PC-3 (cell line): ENCODE results near the gene TSC22D4.

Experiments used
- EZH2 ChIP-seq: fragments of 300-600 bp; sonication (generic); IDR thresholded peaks from one replicate; pipeline ENCODE4 v1.6.1; 2017; ENCODE audit warnings: antibody characterized with exemption, mild to moderate bottlenecking, low read length; ENCODE audit not compliant: unreplicated experiment
- TF ChIP-seq, protein P1 (sequence below): fragments of 300-600 bp; sonication (generic); conservative IDR thresholded peaks from 2 replicates; pipeline ENCODE4 v1.5.1; 2017; ENCODE audit warnings: antibody characterized with exemption, low read depth, mild to moderate bottlenecking, low read length

DNA sequence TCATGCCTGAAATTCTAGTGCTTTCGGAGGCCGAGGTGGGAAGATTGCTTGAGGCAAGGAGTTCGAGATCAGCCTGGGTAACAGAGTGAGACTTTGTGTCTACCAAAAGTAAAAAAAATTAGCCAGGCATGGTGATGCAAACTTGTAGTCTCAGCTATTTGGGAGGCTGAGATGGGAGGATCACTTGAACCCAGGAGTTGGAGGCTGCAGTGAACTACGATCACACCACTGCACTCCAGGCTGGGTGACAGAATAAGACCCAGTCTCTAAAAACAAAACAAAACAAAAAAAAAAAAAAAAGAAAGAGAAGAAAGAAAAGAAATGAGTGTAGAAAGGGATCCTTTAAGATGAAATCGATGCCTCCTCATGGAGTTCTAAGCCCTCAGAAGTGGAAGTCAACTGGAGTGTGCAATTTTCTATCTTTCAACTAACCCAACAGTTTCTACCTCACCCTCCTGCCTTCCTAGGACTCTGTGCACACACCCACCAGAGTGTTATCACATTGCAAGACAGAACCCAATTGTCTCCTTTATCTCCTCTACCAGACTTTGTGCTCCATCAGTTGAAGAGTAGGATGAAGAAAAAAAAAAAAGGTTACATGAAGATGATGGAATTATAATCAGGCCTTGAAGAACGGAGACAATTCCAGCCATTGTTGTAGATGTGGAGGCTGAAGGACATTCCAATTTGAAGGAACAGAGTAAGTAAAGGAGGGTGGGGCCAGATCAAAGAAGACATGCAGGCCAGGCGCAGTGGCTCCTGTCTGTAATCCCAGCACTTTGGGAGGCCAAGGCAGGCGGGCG lies 31.6 kb upstream of the TSC22D4 start:
- TF ChIP-seq, protein P1, sequence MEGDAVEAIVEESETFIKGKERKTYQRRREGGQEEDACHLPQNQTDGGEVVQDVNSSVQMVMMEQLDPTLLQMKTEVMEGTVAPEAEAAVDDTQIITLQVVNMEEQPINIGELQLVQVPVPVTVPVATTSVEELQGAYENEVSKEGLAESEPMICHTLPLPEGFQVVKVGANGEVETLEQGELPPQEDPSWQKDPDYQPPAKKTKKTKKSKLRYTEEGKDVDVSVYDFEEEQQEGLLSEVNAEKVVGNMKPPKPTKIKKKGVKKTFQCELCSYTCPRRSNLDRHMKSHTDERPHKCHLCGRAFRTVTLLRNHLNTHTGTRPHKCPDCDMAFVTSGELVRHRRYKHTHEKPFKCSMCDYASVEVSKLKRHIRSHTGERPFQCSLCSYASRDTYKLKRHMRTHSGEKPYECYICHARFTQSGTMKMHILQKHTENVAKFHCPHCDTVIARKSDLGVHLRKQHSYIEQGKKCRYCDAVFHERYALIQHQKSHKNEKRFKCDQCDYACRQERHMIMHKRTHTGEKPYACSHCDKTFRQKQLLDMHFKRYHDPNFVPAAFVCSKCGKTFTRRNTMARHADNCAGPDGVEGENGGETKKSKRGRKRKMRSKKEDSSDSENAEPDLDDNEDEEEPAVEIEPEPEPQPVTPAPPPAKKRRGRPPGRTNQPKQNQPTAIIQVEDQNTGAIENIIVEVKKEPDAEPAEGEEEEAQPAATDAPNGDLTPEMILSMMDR: no peak
- TF ChIP-seq EZH2: no peak
